ENCODE results near the gene TMEM256. TPM values are rescaled to one million over a fixed set of nuclear protein-coding genes. Genes with fewer than 3 reads are reported as not detected.

TMEM256 gene
- total and polyA plus RNA-seq, 9 of the 15 experiments (the other 6 are each of a cell fraction or from before 2014, with no cell fraction given) = 43.4 to 177 (median 68.5) TPM

DNA sequence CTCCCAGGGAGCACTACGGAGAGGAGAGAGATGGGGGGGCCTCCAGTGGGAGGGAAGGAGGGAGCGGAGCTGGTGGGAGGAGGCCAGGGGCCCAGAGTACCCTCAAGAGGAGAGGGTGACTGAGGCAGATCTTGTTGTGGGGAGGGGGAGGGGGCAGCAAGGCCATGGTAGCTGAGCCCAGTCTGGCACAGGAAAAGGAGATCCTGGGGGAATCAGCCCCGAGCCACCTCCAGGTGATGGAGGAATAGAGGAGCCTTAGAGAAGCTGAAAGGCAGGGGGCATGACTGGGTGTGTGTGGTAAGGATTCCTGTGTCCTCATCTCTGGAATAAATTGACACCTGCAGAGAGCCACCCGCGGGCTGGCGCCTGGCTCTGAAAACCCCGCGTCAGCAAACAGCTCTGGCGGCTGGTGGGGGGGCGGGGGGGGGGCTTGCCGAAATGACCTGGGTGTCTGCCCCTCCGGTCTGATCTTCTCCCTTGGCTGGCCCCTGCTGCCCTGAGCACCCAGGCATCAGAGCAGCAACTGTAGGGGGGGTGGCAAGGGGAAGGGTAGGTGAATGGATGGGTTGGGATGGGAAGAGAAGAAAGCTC lies 2.4 kb upstream of the TMEM256 start:
- intact Hi-C loops (cut with micrococcal nuclease) = no loop called here
- peaks cover 8% of the 10 kb centered on the region; the same call in 2 of the 3 replicates for H3K79me2 ChIP-seq (ENCODE audit: control insufficient read depth, insufficient read depth, low read length)
- no peak overlapping the region for H3K4me3 ChIP-seq
- H3K36me3 ChIP-seq (ENCODE audit: control insufficient read depth, insufficient read depth, low read length) = 0 out of 3 replicates have a peak, but pooled peaks cover 6% of the 10 kb centered on the region
- DNase-seq (ENCODE audit: extremely low read depth in 1 of 4, low spot score in 3 of 4) = no peak
- no peak overlapping the region for H3K9ac ChIP-seq (ENCODE audit: insufficient read depth in 1 of 2, low read depth in 2 of 2, low read length in 2 of 2)
- in situ Hi-C loops (cut with MboI) = no loop called here
- CTCF ChIA-PET (ENCODE audit: low intra/inter-chr PET ratio) = no interaction called here
- BruUV-seq (replicated peaks) = no TSS peak
- H3K4me1 ChIP-seq (replicated peaks in 1 of 2; ENCODE audit: control insufficient read depth in 2 of 2, insufficient read depth in 2 of 2, low read length in 2 of 2) = peaks cover 11 to 27% of the 10 kb centered on the region in 2 experiments; a peak in 3 of 5 replicates
- POLR2A ChIA-PET = interaction anchor here (0.6 to 1.3 kb wide), 4 partner anchors 80 to 436 kb away, joined by 3 to 4 read pairs (median 4); partner anchors contain the start of gene SENP3
- no peaks in the 10 kb centered on the region for H4K20me1 ChIP-seq (replicated peaks; ENCODE audit: control insufficient read depth, insufficient read depth, low read length)
- H3K4me2 ChIP-seq (ENCODE audit: insufficient read depth, low read length) = no peak overlapping the region
- ATAC-seq = no peak
- no peak overlapping the region for H3K27ac ChIP-seq (ENCODE audit: extremely low read depth, low read depth, low read length)
- WGBS (ENCODE audit: insufficient coverage, low coverage, missing lambda C conversion rate) = 28% methylated on average over 2 of the region's 12 CpGs
- no peaks in the 10 kb centered on the region for H3K27me3 ChIP-seq (ENCODE audit: control insufficient read depth in 2 of 2, insufficient read depth in 2 of 2, low read length in 2 of 2)
- no peak for FAIRE-seq
- no peak for TF ChIP-seq HDAC3 (IDR thresholded peaks at IDR 0.05; ENCODE audit: borderline replicate concordance, partially characterized antibody)
- no peak for TF ChIP-seq PTBP1 (IDR thresholded peaks at IDR 0.05; ENCODE audit: low read depth, low read length)
- no peak for TF ChIP-seq ETV1 (tag; conservative IDR thresholded peaks at IDR 0.05; ENCODE audit: low read depth)
- TF ChIP-seq TSC22D4 (tag; IDR thresholded peaks at IDR 0.05) = no peak
- no peak for TF ChIP-seq POLR2A (conservative IDR thresholded peaks at IDR 0.05)
- TF ChIP-seq KDM4B (IDR thresholded peaks at IDR 0.05; ENCODE audit: borderline replicate concordance in 2 of 2, low read depth in 1 of 2) = no peak
- no peak for TF ChIP-seq E2F3 (CRISPR knock-in tag; IDR thresholded peaks at IDR 0.05)
- TF ChIP-seq, protein P1, sequence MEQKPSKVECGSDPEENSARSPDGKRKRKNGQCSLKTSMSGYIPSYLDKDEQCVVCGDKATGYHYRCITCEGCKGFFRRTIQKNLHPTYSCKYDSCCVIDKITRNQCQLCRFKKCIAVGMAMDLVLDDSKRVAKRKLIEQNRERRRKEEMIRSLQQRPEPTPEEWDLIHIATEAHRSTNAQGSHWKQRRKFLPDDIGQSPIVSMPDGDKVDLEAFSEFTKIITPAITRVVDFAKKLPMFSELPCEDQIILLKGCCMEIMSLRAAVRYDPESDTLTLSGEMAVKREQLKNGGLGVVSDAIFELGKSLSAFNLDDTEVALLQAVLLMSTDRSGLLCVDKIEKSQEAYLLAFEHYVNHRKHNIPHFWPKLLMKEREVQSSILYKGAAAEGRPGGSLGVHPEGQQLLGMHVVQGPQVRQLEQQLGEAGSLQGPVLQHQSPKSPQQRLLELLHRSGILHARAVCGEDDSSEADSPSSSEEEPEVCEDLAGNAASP (IDR thresholded peaks at IDR 0.05) = no peak
- TF ChIP-seq SMARCE1 (IDR thresholded peaks at IDR 0.05) = no peak
- TF ChIP-seq HSF4 (CRISPR knock-in tag; IDR thresholded peaks at IDR 0.05; ENCODE audit: borderline replicate concordance) = no peak
- TF ChIP-seq ZNF134 (CRISPR knock-in tag; conservative IDR thresholded peaks at IDR 0.05) = no peak
- TF ChIP-seq, protein P2, sequence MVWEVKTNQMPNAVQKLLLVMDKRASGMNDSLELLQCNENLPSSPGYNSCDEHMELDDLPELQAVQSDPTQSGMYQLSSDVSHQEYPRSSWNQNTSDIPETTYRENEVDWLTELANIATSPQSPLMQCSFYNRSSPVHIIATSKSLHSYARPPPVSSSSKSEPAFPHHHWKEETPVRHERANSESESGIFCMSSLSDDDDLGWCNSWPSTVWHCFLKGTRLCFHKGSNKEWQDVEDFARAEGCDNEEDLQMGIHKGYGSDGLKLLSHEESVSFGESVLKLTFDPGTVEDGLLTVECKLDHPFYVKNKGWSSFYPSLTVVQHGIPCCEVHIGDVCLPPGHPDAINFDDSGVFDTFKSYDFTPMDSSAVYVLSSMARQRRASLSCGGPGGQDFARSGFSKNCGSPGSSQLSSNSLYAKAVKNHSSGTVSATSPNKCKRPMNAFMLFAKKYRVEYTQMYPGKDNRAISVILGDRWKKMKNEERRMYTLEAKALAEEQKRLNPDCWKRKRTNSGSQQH (CRISPR knock-in tag; IDR thresholded peaks at IDR 0.05) = no peak
- no peaks in the 10 kb centered on the region for H3K9me1 ChIP-seq (ENCODE audit: control insufficient read depth, insufficient read depth, low read length)
- H3K9me3 ChIP-seq (replicated peaks; ENCODE audit: control insufficient read depth, insufficient read depth, low read depth, low read length) = no peaks in the 10 kb centered on the region
- no peak overlapping the region for H2AFZ ChIP-seq (ENCODE audit: low read depth, low read length)
